ENCODE results near the gene PSMA5.

DNA sequence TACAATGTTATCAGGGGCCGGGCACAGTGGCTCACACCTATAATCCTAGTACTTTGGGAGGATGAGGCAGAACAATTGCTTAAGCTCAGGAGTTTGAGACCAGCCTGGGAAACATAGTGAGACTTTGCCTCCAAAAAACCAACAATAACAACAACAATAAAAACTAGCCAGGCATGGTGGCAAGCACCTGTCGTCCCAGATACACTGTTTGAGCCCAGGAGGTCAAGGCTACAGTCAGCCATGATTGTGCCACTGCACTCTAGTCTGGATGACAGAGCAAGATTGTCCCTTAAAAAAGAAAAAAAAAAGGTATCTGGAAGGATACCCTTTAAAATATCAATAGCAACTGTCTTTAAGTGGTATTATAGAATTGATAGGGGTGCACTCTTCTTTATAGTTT, 44.7 kb downstream of the PSMA5 start:
- TF ChIP-seq, protein P1, sequence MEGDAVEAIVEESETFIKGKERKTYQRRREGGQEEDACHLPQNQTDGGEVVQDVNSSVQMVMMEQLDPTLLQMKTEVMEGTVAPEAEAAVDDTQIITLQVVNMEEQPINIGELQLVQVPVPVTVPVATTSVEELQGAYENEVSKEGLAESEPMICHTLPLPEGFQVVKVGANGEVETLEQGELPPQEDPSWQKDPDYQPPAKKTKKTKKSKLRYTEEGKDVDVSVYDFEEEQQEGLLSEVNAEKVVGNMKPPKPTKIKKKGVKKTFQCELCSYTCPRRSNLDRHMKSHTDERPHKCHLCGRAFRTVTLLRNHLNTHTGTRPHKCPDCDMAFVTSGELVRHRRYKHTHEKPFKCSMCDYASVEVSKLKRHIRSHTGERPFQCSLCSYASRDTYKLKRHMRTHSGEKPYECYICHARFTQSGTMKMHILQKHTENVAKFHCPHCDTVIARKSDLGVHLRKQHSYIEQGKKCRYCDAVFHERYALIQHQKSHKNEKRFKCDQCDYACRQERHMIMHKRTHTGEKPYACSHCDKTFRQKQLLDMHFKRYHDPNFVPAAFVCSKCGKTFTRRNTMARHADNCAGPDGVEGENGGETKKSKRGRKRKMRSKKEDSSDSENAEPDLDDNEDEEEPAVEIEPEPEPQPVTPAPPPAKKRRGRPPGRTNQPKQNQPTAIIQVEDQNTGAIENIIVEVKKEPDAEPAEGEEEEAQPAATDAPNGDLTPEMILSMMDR (IDR thresholded peaks at IDR 0.05) = no peak
- TF ChIP-seq POLR2A (IDR thresholded peaks at IDR 0.05) = no peak

Measured in thyroid gland (tissue), 4 donors.